H4 (cell line): ENCODE data around the gene BMAL1. TPM values are rescaled to one million over a fixed set of nuclear protein-coding genes. Genes with fewer than 3 reads are reported as not detected.
A peak's percentile ranks its signal among the peaks of the same experiment; 100 is the strongest.

Experiments
- DNase-seq: peaks from one replicate; pipeline ENCODE4 v3.0.0-alpha.2; 2015; ENCODE audit warnings: low spot score
- total RNA-seq: library from RNA; depleted of rRNA; stranded (reverse); fragments of >200 nt; shearing (Covaris generic); gene quantifications from 2 replicates; pipeline ENCODE4 v1.2.3, GENCODE V29; 2014

BMAL1 gene
- total RNA-seq, 1 experiment from 2014 or later: 12.1 TPM

GRCh38 chr11:13291800-13292199 is 14.2 kb downstream of the BMAL1 start:
- no peak for DNase-seq

- no peak for DNase-seq
These were observed 15.4 kb downstream of the BMAL1 start for GRCh38 chr11:13292970-13293369.

- DNase-seq: no peak
These were observed 16.6 kb downstream of the BMAL1 start for GRCh38 chr11:13294178-13294577.

GRCh38 chr11:13294771-13295579 is 17.4 kb downstream of the BMAL1 start:
- DNase-seq: no peak

GRCh38 chr11:13297308-13297916 is 19.8 kb downstream of the BMAL1 start:
- DNase-seq: no peak

- DNase-seq: peak; percentile 21
These were observed 20.3 kb downstream of the BMAL1 start for GRCh38 chr11:13297917-13298356.

GRCh38 chr11:13298765-13299164 is 21.2 kb downstream of the BMAL1 start:
- no peak for DNase-seq

- no peak for DNase-seq
These were observed 23.9 kb downstream of the BMAL1 start for GRCh38 chr11:13301522-13301921.

- no peak for DNase-seq
These were observed 24.9 kb downstream of the BMAL1 start for GRCh38 chr11:13302420-13302958.

GRCh38 chr11:13303668-13304649 is 26.4 kb downstream of the BMAL1 start:
- no peak for DNase-seq

- no peak for DNase-seq
These were observed 27.2 kb downstream of the BMAL1 start for GRCh38 chr11:13304655-13305335.

- DNase-seq: no peak
These were observed 31.1 kb downstream of the BMAL1 start for GRCh38 chr11:13308704-13309103.

GRCh38 chr11:13309156-13309555 is 31.6 kb downstream of the BMAL1 start:
- no peak for DNase-seq

GRCh38 chr11:13310443-13310842 is 32.9 kb downstream of the BMAL1 start:
- no peak for DNase-seq

GRCh38 chr11:13311570-13311969 is 34.0 kb downstream of the BMAL1 start:
- no peak for DNase-seq

GRCh38 chr11:13313005-13313819 is 35.6 kb downstream of the BMAL1 start:
- no peak for DNase-seq

- DNase-seq: no peak
These were observed 37.2 kb downstream of the BMAL1 start for GRCh38 chr11:13314676-13315394.

- no peak for DNase-seq
These were observed 38.2 kb downstream of the BMAL1 start for GRCh38 chr11:13315517-13316432.
